ENCODE measurements around the gene FTO. TPM values are rescaled to one million over a fixed set of nuclear protein-coding genes. Genes with fewer than 3 reads are reported as not detected.

The FTO gene
- total and polyA plus RNA-seq, 2 of the 8 experiments (the other 6 are each of a cell fraction or from before 2014, with no cell fraction given) = 34.5 to 59.8 TPM

GRCh38 chr16:53966821-53967571 lies 263.0 kb downstream of the FTO start (continued):
- TF ChIP-seq SIX5 (IDR thresholded peaks at IDR 0.05; ENCODE audit: low read depth, low read length) (no peak), BCL11A (IDR thresholded peaks at IDR 0.05; ENCODE audit: low read depth in 2 of 2, low read length in 2 of 2) (no peak), TAF7 (optimal IDR thresholded peaks at IDR 0.05; ENCODE audit: borderline replicate concordance, low read depth, low read length) (no peak), CBX5 (IDR thresholded peaks at IDR 0.05; ENCODE audit: low read depth, low read length) (no peak)
- TF ChIP-seq, protein P1, sequence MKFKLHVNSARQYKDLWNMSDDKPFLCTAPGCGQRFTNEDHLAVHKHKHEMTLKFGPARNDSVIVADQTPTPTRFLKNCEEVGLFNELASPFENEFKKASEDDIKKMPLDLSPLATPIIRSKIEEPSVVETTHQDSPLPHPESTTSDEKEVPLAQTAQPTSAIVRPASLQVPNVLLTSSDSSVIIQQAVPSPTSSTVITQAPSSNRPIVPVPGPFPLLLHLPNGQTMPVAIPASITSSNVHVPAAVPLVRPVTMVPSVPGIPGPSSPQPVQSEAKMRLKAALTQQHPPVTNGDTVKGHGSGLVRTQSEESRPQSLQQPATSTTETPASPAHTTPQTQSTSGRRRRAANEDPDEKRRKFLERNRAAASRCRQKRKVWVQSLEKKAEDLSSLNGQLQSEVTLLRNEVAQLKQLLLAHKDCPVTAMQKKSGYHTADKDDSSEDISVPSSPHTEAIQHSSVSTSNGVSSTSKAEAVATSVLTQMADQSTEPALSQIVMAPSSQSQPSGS (IDR thresholded peaks at IDR 0.05; ENCODE audit: low read length) = no peak

Measured in H1 (cell line).